ENCODE results near the gene TMEM54. TPM values are rescaled to one million over a fixed set of nuclear protein-coding genes. Genes with fewer than 3 reads are reported as not detected.
A peak's percentile ranks its signal among the peaks of the same experiment; 100 is the strongest.

The TMEM54 gene
- total RNA-seq, 1 donor from 2014 or later, result 14.5 TPM

DNA sequence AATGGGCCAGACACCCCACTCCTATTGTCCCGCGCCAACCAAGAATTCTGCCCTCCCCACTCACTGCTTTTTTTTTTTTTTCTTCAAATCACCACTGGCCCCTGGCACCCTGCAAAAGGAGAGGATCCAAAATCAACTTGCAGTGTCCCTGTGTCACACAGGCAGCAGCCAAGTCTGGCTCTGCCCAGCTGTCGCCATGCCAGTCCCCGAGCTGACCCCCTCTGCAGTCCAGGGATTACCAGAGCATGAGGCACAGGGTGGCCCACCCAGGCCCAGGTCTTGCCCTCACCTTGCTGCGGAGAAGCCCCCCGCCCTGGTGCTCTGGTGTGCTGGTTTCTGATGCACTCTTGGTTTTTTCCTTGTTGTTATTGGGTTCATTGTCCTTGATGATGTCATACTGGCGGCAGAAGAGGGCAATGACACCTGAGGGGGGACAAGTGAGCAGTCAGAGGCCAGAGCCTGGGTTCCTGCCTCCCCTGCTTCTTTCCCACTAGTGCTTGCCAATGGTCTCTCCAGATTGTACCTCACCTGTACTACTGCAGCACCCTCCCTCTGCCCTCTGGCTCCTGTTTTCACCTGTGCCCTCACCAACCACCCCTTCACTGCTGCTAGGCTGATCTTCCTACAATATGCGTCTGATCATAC lies 36.7 kb downstream of the TMEM54 start:
- no peak overlapping the region for H3K4me2 ChIP-seq
- no peaks in the 10 kb centered on the region for H3K79me2 ChIP-seq (ENCODE audit: low read depth)
- peaks cover 5% of the 10 kb centered on the region for H3K27me3 Mint-ChIP-seq (ENCODE audit: insufficient read depth, low read depth)
- H3K4me3 ChIP-seq, result no peak overlapping the region
- peaks cover 35% of the 10 kb centered on the region for H3K4me1 Mint-ChIP-seq
- peaks cover 4% of the 10 kb centered on the region for H3K27me3 ChIP-seq
- H3K4me3 Mint-ChIP-seq, result no peak overlapping the region
- H3F3A ChIP-seq (ENCODE audit: low read depth), result peaks cover 8% of the 10 kb centered on the region
- H3K36me3 ChIP-seq, result no peaks in the 10 kb centered on the region
- H3K9ac ChIP-seq, result no peak overlapping the region
- no peak overlapping the region for H2AFZ ChIP-seq (replicated peaks)
- no peak overlapping the region for H3K27ac ChIP-seq
- no peaks in the 10 kb centered on the region for H3K9me3 Mint-ChIP-seq
- peak overlapping the region; percentile 88 for H3K27ac Mint-ChIP-seq
- TF ChIP-seq EZH2 (IDR thresholded peaks at IDR 0.05), result no peak
- TF ChIP-seq, protein P1, sequence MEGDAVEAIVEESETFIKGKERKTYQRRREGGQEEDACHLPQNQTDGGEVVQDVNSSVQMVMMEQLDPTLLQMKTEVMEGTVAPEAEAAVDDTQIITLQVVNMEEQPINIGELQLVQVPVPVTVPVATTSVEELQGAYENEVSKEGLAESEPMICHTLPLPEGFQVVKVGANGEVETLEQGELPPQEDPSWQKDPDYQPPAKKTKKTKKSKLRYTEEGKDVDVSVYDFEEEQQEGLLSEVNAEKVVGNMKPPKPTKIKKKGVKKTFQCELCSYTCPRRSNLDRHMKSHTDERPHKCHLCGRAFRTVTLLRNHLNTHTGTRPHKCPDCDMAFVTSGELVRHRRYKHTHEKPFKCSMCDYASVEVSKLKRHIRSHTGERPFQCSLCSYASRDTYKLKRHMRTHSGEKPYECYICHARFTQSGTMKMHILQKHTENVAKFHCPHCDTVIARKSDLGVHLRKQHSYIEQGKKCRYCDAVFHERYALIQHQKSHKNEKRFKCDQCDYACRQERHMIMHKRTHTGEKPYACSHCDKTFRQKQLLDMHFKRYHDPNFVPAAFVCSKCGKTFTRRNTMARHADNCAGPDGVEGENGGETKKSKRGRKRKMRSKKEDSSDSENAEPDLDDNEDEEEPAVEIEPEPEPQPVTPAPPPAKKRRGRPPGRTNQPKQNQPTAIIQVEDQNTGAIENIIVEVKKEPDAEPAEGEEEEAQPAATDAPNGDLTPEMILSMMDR (IDR thresholded peaks at IDR 0.05), result no peak
- TF ChIP-seq EZH2phosphoT487 (IDR thresholded peaks at IDR 0.05), result no peak
- no peaks in the 10 kb centered on the region for H3K9me3 ChIP-seq (ENCODE audit: low read depth)
- H3K36me3 Mint-ChIP-seq, result peaks cover 19% of the 10 kb centered on the region
- peaks cover 4% of the 10 kb centered on the region for H3K4me1 ChIP-seq
- no peak for DNase-seq (ENCODE audit: low spot score)
- no peaks in the 10 kb centered on the region for H4K20me1 ChIP-seq (ENCODE audit: low read depth)

DNA sequence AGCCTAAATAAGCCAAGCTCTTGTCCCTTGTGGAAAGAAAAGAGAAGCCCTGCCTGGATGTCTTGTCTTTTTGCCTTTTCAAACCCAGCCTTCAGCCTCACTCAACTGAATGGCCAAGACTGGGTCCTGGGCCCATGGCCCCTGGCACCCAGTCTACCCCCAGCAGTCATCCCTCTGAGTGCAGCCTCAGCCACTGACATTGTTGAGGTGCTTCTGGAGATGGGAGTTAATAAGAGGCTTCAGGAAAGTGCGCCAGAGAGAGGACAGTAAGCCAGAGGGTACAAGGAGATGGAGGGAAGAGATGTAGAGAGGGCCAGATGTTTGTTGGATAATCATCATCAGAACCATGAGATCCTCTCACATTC lies 37.3 kb downstream of the TMEM54 start:
- no peak for DNase-seq (ENCODE audit: low spot score)
- H3K36me3 ChIP-seq, result no peaks in the 10 kb centered on the region
- H3K27me3 Mint-ChIP-seq (ENCODE audit: insufficient read depth, low read depth), result peaks cover 2% of the 10 kb centered on the region

DNA sequence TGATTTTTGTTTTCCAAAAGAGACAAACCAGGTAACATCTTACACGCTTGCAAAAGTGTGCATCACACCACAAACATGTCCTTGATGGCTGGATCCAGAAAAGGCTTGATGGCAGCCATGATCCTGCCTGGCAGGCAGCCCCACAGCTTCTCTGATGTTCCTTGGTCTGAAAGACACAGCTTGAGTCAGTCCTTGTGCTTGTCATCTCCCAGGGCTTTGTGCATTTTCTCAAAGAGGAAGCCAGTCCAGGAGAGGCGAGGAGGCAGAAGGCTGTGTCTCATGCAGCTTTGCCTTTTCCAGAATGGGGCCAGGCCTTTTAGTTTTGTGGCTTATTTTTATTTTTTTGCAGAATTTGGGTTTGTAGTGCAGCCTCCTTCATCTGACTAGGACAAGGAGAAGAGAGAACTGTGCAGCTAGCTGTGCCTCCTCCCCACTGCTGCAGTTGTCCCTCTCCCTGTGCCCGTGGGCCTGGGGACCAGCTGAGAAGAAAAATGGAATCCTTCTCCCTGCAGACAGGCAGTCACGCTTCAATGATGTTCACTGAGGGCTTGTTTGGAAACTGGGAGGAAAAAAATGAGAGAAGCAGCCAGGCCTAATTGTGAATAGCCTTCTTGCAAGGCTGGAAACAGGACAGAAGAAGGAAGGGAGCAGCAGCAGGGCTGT lies 37.8 kb downstream of the TMEM54 start:
- H3F3A ChIP-seq (ENCODE audit: low read depth), result peaks cover 8% of the 10 kb centered on the region
- Mint-ChIP-seq H3K9me3 (no peaks in the 10 kb centered on the region), H3K36me3 (peaks cover 19% of the 10 kb centered on the region), H3K27ac (peak overlapping the region; percentile 88), H3K4me3 (peak overlapping the region; percentile 31), H3K4me1 (peaks cover 31% of the 10 kb centered on the region), H3K27me3 (ENCODE audit: insufficient read depth, low read depth) (peaks cover 2% of the 10 kb centered on the region)
- no peak overlapping the region for H2AFZ ChIP-seq (replicated peaks)
- H3K36me3 ChIP-seq, result no peaks in the 10 kb centered on the region
- H3K79me2 ChIP-seq (ENCODE audit: low read depth), result no peaks in the 10 kb centered on the region
- H3K27ac ChIP-seq, result peak overlapping the region; percentile 29
- TF ChIP-seq EZH2 (IDR thresholded peaks at IDR 0.05), result no peak
- TF ChIP-seq, protein P1 (IDR thresholded peaks at IDR 0.05), result no peak
- TF ChIP-seq EZH2phosphoT487 (IDR thresholded peaks at IDR 0.05), result no peak
- H3K4me2 ChIP-seq, result no peak overlapping the region
- no peak for DNase-seq (ENCODE audit: low spot score)
- peaks cover 4% of the 10 kb centered on the region for H3K4me1 ChIP-seq
- H3K27me3 ChIP-seq, result no peaks in the 10 kb centered on the region
- H3K9ac ChIP-seq, result no peak overlapping the region
- no peaks in the 10 kb centered on the region for H4K20me1 ChIP-seq (ENCODE audit: low read depth)
- no peaks in the 10 kb centered on the region for H3K9me3 ChIP-seq (ENCODE audit: low read depth)
- H3K4me3 ChIP-seq, result no peak overlapping the region

More for the DNA sequence above, 37.3 kb downstream of the TMEM54 start:
- Mint-ChIP-seq H3K27ac (peak overlapping the region; percentile 88), H3K4me3 (peak overlapping the region; percentile 31), H3K4me1 (peaks cover 31% of the 10 kb centered on the region), H3K36me3 (peaks cover 19% of the 10 kb centered on the region), H3K9me3 (no peaks in the 10 kb centered on the region)
- H4K20me1 ChIP-seq (ENCODE audit: low read depth), result no peaks in the 10 kb centered on the region
- H3F3A ChIP-seq (ENCODE audit: low read depth), result peaks cover 8% of the 10 kb centered on the region
- no peaks in the 10 kb centered on the region for H3K27me3 ChIP-seq
- no peak overlapping the region for H3K9ac ChIP-seq
- H3K27ac ChIP-seq, result no peak overlapping the region
- H3K9me3 ChIP-seq (ENCODE audit: low read depth), result no peaks in the 10 kb centered on the region
- no peaks in the 10 kb centered on the region for H3K79me2 ChIP-seq (ENCODE audit: low read depth)
- H3K4me1 ChIP-seq, result peaks cover 4% of the 10 kb centered on the region
- TF ChIP-seq, protein P1 (IDR thresholded peaks at IDR 0.05), result no peak
- H3K4me3 ChIP-seq, result no peak overlapping the region
- H2AFZ ChIP-seq (replicated peaks), result no peak overlapping the region
- no peak overlapping the region for H3K4me2 ChIP-seq
